ENCODE results near the gene CES3. TPM values are rescaled to one million over a fixed set of nuclear protein-coding genes. Genes with fewer than 3 reads are reported as not detected.

Gene CES3, protein sequence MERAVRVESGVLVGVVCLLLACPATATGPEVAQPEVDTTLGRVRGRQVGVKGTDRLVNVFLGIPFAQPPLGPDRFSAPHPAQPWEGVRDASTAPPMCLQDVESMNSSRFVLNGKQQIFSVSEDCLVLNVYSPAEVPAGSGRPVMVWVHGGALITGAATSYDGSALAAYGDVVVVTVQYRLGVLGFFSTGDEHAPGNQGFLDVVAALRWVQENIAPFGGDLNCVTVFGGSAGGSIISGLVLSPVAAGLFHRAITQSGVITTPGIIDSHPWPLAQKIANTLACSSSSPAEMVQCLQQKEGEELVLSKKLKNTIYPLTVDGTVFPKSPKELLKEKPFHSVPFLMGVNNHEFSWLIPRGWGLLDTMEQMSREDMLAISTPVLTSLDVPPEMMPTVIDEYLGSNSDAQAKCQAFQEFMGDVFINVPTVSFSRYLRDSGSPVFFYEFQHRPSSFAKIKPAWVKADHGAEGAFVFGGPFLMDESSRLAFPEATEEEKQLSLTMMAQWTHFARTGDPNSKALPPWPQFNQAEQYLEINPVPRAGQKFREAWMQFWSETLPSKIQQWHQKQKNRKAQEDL
- total RNA-seq = not detected in 2 replicates

DNA sequence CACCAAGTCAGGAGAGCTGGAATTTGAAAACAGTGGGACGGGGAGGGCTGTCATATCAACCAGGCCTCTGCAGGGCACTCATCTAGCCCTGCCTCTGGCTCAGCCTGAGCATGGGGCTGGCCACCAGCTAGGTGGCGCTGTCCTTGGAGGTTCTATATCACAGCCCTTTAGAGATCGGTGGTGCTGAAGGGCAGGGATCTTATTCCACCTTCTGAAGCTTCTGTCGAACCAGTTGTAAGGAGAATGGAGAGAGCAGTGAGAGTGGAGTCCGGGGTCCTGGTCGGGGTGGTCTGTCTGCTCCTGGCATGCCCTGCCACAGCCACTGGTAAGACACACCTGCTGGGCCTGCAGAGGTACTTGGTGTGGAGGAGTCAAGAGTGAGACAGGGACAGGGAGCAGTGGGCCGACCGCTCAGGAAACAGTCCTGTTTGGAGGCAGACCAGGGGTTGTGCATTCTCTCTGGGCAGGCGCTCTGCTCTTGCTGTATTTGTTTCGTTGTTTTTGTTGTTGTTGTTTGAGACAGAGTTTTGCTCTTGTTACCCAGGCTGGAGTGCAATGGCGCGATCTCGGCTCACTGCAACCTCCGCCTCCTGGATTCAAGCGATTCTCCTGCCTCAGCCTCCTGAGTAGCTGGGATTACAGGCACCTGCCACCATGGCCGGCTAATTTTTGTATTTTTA, at the start of gene CES3:
CES3 (plus strand) TSS at position 202 of the 680 bp plus-strand sequence; CDS start at position 244, 42 bp downstream.
- peak; percentile 10 for DNase-seq (ENCODE audit: low read depth, low spot score)

GRCh38 chr16:66911801-66912200, 49.3 kb upstream of the CES3 start:
- DNase-seq (ENCODE audit: low read depth, low spot score) = no peak

- DNase-seq (ENCODE audit: low read depth, low spot score) = no peak
These were observed 48.0 kb upstream of the CES3 start for GRCh38 chr16:66913081-66913480.

GRCh38 chr16:66913711-66914110, 47.4 kb upstream of the CES3 start:
- DNase-seq (ENCODE audit: low read depth, low spot score) = no peak

DNA sequence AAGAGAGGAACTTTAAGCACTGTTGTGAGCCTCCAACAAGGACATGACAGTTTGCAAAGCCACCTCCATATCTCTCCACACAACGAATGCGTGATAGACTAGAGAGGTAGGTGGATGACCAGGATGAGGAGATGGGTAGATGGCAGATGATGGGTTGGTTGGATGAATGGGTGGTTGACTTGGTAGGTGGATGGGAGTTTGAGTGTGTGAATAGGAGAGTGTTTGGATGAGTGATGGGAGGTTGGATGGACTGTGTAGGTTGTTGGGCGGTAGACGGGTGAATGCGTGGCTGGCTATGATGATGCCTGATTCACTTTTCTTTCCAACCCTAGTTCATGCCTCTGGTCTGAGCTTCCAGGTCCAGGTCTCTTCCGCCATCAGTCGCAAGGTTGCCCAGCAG, 46.5 kb upstream of the CES3 start:
- no peak for DNase-seq (ENCODE audit: low read depth, low spot score)

DNA sequence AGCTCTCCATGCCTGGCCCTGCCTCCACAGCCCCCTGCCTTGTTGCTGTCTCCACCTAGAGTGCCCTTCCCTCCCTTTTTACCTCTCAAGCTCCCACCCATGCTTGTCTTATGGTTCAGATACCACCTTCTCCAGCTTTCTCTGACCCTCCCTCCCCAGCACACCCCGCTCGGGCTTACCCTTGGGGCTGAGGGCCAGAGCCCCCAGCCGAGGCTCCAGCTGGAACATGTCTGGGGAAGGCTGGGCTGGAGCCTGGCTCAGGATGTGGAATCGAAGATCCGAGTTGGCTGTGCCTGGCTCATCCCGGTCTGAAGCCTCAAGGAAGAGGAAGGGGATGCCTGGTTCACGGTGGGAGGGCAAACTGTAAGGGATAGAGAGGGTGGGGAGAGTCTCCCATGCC, 46.0 kb upstream of the CES3 start:
- no peak for DNase-seq (ENCODE audit: low read depth, low spot score)

- DNase-seq (ENCODE audit: low read depth, low spot score) = no peak
These were observed 44.5 kb upstream of the CES3 start for GRCh38 chr16:66916518-66916917.

DNA sequence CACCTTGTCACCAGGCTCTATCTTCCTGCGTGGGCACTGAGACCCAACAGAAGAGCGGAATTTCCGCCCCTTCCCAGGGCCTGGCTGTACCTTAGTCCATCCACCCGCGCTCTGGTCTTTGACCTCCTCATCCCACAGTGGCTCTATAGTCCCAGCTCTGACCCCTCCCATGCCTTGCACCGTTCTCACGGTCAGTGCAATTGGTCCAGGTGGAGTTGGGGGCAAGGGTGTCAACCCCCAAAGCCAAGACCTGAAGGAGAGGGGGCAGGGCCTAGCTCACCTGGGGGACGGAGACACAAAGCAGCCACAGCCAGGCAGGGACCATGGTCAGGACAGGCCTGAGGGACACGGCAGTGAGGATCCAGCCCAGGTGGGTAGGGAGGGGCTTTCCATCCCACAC, 43.3 kb upstream of the CES3 start:
- DNase-seq (ENCODE audit: low read depth, low spot score) = no peak

DNA sequence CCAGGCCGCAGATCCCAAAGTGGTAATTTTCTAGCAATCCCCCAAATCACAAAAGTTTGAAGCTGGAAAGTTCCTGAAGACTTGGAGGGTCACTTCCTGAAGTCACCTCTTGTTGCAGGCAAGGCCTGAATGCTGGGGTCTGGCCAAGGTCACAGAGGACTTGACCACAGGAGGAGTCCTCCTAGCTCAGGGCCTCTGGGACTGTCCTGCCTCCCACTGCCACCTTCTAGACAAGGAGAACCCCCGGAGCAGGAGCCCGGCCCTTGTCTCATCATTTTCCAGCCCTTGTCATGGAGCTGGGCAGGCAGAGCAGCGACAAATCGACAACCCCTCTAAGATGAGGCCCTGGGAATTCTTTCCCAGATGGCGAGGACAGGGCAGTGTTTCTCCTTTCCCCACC, 42.7 kb upstream of the CES3 start:
- no peak for DNase-seq (ENCODE audit: low read depth, low spot score)

DNA sequence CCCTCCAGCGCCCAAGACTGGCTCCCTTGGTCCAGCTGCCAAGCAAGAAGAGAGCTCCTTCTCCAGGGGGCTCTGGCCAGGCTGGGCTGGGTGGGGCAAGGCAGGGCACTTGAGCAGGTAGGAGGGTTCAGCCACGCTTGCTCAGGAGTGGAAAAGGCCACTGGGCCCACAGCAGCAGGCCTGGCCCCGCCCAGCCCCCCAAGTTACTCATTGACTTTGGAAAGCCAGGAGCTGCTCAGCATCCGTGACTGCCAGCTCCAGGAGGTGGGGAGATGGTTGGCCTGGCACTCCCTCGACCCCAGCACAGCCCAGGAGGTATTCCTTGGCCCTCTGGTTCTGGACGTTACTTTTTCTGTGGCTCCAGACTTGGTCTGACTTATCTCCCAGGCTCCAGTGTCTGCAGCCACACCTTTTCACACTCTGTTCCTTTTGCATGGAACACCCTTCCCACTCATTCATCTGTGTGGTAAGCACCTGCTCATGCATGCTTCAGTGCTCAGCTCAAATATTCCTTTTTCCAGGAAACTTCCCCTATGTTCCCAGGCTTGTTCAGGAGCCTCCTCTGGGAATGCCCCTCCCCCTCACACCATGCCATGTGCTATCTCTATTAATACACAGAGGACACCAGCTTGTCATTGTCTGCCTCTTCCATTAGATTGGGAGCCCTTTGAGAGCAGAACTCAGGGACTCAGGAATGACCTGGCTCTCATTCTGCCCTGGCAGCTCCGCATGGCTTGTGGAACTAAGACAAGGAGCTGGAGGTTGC, 42.1 kb upstream of the CES3 start, which contains the start of gene CDH16:
CDH16 (minus strand) TSS at position 83 of the 766 bp plus-strand sequence. CDS start 820 bp downstream, outside the sequence.
- DNase-seq (ENCODE audit: low read depth, low spot score) = no peak

DNA sequence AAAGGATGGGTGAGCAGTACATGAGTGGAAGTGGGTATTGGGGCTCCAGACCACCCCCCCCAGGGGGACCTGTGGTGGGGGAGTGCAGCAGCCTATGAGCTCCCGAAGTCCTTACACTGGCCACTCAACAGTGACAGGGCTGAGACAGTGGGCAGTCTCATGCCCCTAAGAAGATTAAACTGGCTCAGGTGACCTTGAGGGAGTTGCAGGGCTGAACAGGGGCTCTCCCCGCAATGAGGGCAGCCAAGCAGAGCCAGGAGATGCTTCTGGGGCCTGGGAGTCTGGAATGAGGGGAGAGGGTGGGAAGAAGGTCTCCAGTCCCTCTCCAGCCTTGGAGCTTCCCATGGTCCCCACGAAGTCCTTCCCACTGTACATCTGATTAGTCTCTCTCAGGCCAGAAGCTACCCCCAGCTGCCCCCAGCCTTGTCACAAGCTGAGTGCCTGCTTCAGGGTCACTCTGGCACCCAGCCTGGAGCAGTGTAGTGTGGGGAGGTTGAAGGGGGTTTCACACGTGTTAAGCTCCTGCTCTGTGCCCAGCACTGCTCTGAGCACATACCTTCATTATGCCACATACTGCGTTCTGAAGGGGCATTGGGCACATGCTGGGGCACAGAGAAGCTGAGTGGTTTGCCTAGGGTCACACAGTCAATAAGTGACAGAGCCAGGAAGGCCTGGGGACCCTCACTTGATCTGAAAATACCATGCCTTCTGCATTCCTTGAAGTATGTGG, 41.3 kb upstream of the CES3 start:
- no peak for DNase-seq (ENCODE audit: low read depth, low spot score)

GRCh38 chr16:66920299-66920590, 40.8 kb upstream of the CES3 start:
- no peak for DNase-seq (ENCODE audit: low read depth, low spot score)

- DNase-seq (ENCODE audit: low read depth, low spot score) = no peak
These were observed 40.0 kb upstream of the CES3 start for GRCh38 chr16:66920924-66921680.

GRCh38 chr16:66921729-66922450, 39.2 kb upstream of the CES3 start:
- DNase-seq (ENCODE audit: low read depth, low spot score) = no peak

DNA sequence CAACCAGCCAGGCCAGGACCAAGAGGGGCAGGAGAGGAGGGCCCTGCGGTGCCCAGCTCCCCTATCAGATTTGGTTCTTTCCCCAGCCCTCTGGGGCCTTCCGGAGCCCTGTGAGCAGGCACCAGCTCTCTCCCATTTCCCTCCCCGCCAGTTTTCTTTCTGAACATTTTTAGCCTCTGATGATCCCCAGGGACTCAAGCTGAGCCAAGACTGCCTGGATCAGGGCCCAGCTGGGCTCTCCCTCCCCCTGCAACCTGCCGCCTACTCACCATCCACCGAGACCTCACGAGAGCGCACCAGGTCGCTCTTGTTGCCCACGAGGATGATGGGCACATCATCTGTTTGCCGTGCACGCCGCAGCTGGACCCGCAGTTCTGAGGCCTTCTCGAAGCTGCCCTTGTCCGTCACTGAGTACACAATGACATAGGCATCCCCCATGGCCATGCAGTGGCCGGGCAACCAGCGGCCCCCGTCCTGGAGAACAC, 37.8 kb upstream of the CES3 start:
- no peak for DNase-seq (ENCODE audit: low read depth, low spot score)

- no peak for DNase-seq (ENCODE audit: low read depth, low spot score)
These were observed 37.2 kb upstream of the CES3 start for GRCh38 chr16:66923866-66924265.

DNA sequence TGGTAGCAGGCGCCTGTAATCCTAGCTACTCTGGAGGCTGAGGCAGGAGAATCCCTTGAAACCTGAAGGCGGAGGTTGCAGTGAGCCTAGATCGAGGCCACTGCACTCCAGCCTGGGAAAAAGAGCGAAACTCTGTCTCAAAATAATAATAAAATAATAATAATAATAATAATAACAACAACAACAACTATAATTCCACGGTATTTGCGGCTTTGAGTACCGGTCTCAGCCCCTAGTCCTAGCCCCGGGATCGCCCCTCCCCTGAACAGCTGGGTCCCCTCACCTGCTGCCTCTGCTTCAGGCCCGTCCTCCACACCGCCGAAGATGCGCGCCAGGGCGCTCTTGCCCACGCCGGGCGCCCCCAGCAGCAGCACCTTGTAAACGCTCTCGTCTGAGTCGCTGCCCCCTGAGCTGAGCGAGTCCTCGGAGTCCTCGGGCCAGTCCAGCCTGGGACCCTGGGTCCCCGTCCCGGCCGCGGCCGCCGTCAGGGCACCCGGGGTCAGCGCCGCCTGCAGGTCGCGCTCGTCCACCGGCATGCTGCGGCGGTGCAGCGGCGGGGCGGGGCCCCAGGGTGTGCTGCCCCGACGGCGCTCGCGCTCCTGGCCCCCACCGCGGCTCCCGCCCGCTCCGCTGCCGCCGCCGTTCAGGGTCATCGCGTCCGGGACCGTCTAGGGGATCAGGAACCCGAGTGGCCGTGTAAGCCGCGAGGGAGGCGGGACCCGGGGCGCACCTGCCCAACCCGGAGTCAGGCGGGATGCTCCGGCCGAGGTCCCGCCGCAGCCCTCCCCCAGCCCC, 36.3 kb upstream of the CES3 start:
- DNase-seq (ENCODE audit: low read depth, low spot score) = no peak

GRCh38 chr16:66925322-66925840, 35.7 kb upstream of the CES3 start, which contains the start of gene RRAD:
Gene RRAD, minus strand, starts transcription at chr16:66925535. Its CDS starts 356 bp downstream, at chr16:66925179.
- DNase-seq (ENCODE audit: low read depth, low spot score) = no peak

Data from pulmonary artery endothelial cell (primary cell).